HEK293 (cell line): Measurements from ENCODE around the gene NPFF.

Experiments used
- CTCF ChIA-PET: fragments of 350-600 bp; formaldehyde crosslinking; extraction: SDS; loops from one replicate; lab custom pipeline; 2021; ENCODE audit warnings: antibody characterized with exemption; lab: Yijun Ruan, JAX
- POLR2A ChIA-PET: fragments of 300-600 bp; formaldehyde crosslinking; extraction: SDS; loops from one replicate; lab custom pipeline; 2020; ENCODE audit warnings: antibody characterized with exemption, inconsistent platforms; lab: Yijun Ruan, JAX
- H3K27ac ChIP-seq: fragments of 200-500 bp; sonication (Bioruptor generic); 2 replicates; pipeline ENCODE4 v1.5.1; 2014; ENCODE audit warnings: low read depth, low read length, control low read depth, inconsistent platforms; ENCODE audit errors: extremely low read depth
- H3K36me3 ChIP-seq, 2 experiments: fragments of 200-500 bp in 1 of 2; sonication (Bioruptor generic) in 1 of 2; 1 replicate in 1 of 2; 2 replicates in 1 of 2; pipeline ENCODE4 v1.5.1; 2014 to 2017; ENCODE audit warnings: inconsistent platforms in 2 of 2, low read length in 2 of 2; ENCODE audit not compliant: control insufficient read depth in 2 of 2, insufficient read depth in 1 of 2
- H3K4me1 ChIP-seq: fragments of 200-500 bp; sonication (Bioruptor generic); 2 replicates; pipeline ENCODE4 v1.5.1; 2014; ENCODE audit warnings: mild to moderate bottlenecking, low read length, inconsistent platforms; ENCODE audit not compliant: control insufficient read depth, insufficient read depth
- H3K4me3 ChIP-seq: 2 replicates; pipeline ENCODE4 v1.5.1; 2011; ENCODE audit warnings: low read depth, mild to moderate bottlenecking, control low read depth, low read length, moderate library complexity
- H3K9me3 ChIP-seq: fragments of 200-500 bp; sonication (Bioruptor generic); 2 replicates; pipeline ENCODE4 v1.5.1; 2014; ENCODE audit warnings: low read depth, low read length, inconsistent platforms; ENCODE audit not compliant: control insufficient read depth, insufficient read depth
- PRDM1 ChIP-seq: fragments of 450-650 bp; formaldehyde crosslinking; IDR thresholded peaks from 2 replicates; pipeline ENCODE4; 2016; ENCODE audit warnings: missing biosample characterization, missing genetic modification characterization
- ZIC2 ChIP-seq: fragments of 450-650 bp; formaldehyde crosslinking; IDR thresholded peaks from 2 replicates; pipeline ENCODE4 v1.5.1; 2016; ENCODE audit warnings: missing biosample characterization, missing genetic modification characterization
- ZNF140 ChIP-seq: fragments of 450-650 bp; formaldehyde crosslinking; IDR thresholded peaks from 2 replicates; pipeline ENCODE4 v1.5.1; 2016; ENCODE audit warnings: missing biosample characterization, missing genetic modification characterization
- ZNF174 ChIP-seq: fragments of 450-650 bp; formaldehyde crosslinking; IDR thresholded peaks from 2 replicates; pipeline ENCODE4 v1.5.0; 2017; ENCODE audit warnings: missing biosample characterization, mild to moderate bottlenecking, missing genetic modification characterization
- ZNF302 ChIP-seq: fragments of 450-650 bp; formaldehyde crosslinking; IDR thresholded peaks from 2 replicates; pipeline ENCODE4 v1.5.1; 2016; ENCODE audit warnings: missing biosample characterization, missing genetic modification characterization, low read depth
- ZNF366 ChIP-seq: fragments of 450-650 bp; formaldehyde crosslinking; conservative IDR thresholded peaks from 2 replicates; pipeline ENCODE4 v1.5.1; 2016; ENCODE audit warnings: missing biosample characterization, missing genetic modification characterization
- ZNF404 ChIP-seq: fragments of 450-650 bp; formaldehyde crosslinking; IDR thresholded peaks from 2 replicates; pipeline ENCODE4 v1.5.1; 2017; ENCODE audit warnings: missing biosample characterization, missing genetic modification characterization
- ZNF510 ChIP-seq: fragments of 450-650 bp; formaldehyde crosslinking; IDR thresholded peaks from 2 replicates; pipeline ENCODE4 v1.5.1; 2018; ENCODE audit warnings: mild to moderate bottlenecking, missing genetic modification characterization, missing biosample characterization; ENCODE audit not compliant: insufficient replicate concordance
- ZNF530 ChIP-seq: fragments of 450-650 bp; formaldehyde crosslinking; IDR thresholded peaks from 2 replicates; pipeline ENCODE4 v1.5.1; 2016; ENCODE audit warnings: low read depth, missing biosample characterization, missing genetic modification characterization
- ZNF558 ChIP-seq: fragments of 450-650 bp; formaldehyde crosslinking; IDR thresholded peaks from 2 replicates; pipeline ENCODE4 v1.5.1; 2016; ENCODE audit warnings: missing biosample characterization, missing genetic modification characterization
- ZNF561 ChIP-seq: fragments of 450-650 bp; IDR thresholded peaks from 2 replicates; pipeline ENCODE4 v1.5.1; 2018; ENCODE audit warnings: missing biosample characterization, missing genetic modification characterization, borderline replicate concordance
- ZNF76 ChIP-seq: fragments of 450-650 bp; formaldehyde crosslinking; IDR thresholded peaks from 2 replicates; pipeline ENCODE4; 2016; ENCODE audit warnings: low read depth, missing biosample characterization, missing genetic modification characterization, borderline replicate concordance
- ZNF830 ChIP-seq: fragments of 450-650 bp; IDR thresholded peaks from 2 replicates; pipeline ENCODE4 v1.5.0; 2018; ENCODE audit warnings: missing biosample characterization, missing genetic modification characterization, low read depth, mild to moderate bottlenecking, moderate library complexity
- ZNF843 ChIP-seq: fragments of 450-650 bp; formaldehyde crosslinking; IDR thresholded peaks from 2 replicates; pipeline ENCODE4 v1.5.1; 2016; ENCODE audit warnings: missing biosample characterization, missing genetic modification characterization
- TF ChIP-seq, protein P1 (sequence below): fragments of 450-650 bp; formaldehyde crosslinking; IDR thresholded peaks from 2 replicates; pipeline ENCODE4 v1.5.1; 2016; ENCODE audit warnings: missing biosample characterization, missing genetic modification characterization
- TF ChIP-seq, protein P2 (sequence below): fragments of 450-650 bp; formaldehyde crosslinking; IDR thresholded peaks from 2 replicates; pipeline ENCODE4 v1.5.1; 2016; ENCODE audit warnings: missing biosample characterization, missing genetic modification characterization
- TF ChIP-seq, protein P3 (sequence below): fragments of 450-650 bp; formaldehyde crosslinking; IDR thresholded peaks from 2 replicates; pipeline ENCODE4; 2016; ENCODE audit warnings: missing biosample characterization, missing genetic modification characterization

NPFF gene

DNA sequence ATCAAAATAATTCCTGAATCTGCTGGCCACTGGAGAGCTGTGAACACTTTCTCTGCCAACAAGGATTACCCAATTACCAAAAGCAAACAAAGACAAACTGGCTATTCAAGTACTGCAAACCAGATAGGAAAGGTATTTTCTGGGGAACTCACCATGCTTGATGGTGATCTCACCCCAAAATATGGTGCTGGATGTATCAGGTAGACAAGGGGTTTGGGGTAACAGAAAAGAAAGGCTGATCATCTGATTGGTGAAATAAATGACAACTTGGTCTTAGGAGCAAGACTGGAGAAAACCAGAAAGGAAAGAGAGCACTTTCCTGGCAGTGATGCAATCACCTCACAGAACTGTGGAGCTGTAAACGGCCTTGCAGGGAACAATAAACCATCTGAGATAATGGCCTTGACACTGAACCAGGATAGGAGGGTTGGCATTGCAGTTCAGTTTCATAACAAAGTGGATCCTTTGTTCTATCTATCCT is 31.0 kb upstream of the NPFF start (continued):
- 0 out of 2 replicates have a peak, but pooled peaks have one; percentile 35 for TF ChIP-seq ZNF366 (tag by site-specific recombination)
- TF ChIP-seq ZNF140: no peak
- TF ChIP-seq ZNF558 (tag by site-specific recombination): 0 out of 2 replicates have a peak, but pooled peaks have one; percentile 34

- peaks cover 3% of the 10 kb centered on the region; the same call in 1 of the 2 replicates for H3K4me1 ChIP-seq
- H3K36me3 ChIP-seq: peaks cover 33 to 61% of the 10 kb centered on the region in 2 experiments
- H3K27ac ChIP-seq: no peak overlapping the region
- ChIA-PET CTCF (no interaction called here), POLR2A (no interaction called here)
- H3K9me3 ChIP-seq: no peaks in the 10 kb centered on the region
- no peak overlapping the region for H3K4me3 ChIP-seq
- TF ChIP-seq ZNF302 (tag by site-specific recombination) (no peak), ZNF530 (tag by site-specific recombination) (no peak), ZIC2 (tag by site-specific recombination) (no peak), PRDM1 (tag by site-specific recombination) (no peak), ZNF843 (tag by site-specific recombination) (no peak)
- TF ChIP-seq, protein P1, sequence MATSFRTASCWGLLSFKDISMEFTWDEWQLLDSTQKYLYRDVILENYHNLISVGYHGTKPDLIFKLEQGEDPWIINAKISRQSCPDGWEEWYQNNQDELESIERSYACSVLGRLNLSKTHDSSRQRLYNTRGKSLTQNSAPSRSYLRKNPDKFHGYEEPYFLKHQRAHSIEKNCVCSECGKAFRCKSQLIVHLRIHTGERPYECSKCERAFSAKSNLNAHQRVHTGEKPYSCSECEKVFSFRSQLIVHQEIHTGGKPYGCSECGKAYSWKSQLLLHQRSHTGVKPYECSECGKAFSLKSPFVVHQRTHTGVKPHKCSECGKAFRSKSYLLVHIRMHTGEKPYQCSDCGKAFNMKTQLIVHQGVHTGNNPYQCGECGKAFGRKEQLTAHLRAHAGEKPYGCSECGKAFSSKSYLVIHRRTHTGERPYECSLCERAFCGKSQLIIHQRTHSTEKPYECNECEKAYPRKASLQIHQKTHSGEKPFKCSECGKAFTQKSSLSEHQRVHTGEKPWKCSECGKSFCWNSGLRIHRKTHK (tag by site-specific recombination): no peak
- TF ChIP-seq, protein P2, sequence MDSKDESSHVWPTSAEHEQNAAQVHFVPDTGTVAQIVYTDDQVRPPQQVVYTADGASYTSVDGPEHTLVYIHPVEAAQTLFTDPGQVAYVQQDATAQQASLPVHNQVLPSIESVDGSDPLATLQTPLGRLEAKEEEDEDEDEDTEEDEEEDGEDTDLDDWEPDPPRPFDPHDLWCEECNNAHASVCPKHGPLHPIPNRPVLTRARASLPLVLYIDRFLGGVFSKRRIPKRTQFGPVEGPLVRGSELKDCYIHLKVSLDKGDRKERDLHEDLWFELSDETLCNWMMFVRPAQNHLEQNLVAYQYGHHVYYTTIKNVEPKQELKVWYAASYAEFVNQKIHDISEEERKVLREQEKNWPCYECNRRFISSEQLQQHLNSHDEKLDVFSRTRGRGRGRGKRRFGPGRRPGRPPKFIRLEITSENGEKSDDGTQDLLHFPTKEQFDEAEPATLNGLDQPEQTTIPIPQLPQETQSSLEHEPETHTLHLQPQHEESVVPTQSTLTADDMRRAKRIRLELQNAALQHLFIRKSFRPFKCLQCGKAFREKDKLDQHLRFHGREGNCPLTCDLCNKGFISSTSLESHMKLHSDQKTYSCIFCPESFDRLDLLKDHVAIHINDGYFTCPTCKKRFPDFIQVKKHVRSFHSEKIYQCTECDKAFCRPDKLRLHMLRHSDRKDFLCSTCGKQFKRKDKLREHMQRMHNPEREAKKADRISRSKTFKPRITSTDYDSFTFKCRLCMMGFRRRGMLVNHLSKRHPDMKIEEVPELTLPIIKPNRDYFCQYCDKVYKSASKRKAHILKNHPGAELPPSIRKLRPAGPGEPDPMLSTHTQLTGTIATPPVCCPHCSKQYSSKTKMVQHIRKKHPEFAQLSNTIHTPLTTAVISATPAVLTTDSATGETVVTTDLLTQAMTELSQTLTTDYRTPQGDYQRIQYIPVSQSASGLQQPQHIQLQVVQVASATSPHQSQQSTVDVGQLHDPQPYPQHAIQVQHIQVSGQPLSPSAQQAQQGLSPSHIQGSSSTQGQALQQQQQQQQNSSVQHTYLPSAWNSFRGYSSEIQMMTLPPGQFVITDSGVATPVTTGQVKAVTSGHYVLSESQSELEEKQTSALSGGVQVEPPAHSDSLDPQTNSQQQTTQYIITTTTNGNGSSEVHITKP (tag by site-specific recombination): no peak
- TF ChIP-seq, protein P3, sequence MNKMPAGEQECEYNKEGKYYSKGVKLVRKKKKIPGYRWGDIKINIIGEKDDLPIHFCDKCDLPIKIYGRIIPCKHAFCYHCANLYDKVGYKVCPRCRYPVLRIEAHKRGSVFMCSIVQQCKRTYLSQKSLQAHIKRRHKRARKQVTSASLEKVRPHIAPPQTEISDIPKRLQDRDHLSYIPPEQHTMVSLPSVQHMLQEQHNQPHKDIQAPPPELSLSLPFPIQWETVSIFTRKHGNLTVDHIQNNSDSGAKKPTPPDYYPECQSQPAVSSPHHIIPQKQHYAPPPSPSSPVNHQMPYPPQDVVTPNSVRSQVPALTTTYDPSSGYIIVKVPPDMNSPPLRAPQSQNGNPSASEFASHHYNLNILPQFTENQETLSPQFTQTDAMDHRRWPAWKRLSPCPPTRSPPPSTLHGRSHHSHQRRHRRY (tag by site-specific recombination): no peak
These were observed 29.7 kb upstream of the NPFF start for GRCh38 chr12:53536962-53537361.

DNA sequence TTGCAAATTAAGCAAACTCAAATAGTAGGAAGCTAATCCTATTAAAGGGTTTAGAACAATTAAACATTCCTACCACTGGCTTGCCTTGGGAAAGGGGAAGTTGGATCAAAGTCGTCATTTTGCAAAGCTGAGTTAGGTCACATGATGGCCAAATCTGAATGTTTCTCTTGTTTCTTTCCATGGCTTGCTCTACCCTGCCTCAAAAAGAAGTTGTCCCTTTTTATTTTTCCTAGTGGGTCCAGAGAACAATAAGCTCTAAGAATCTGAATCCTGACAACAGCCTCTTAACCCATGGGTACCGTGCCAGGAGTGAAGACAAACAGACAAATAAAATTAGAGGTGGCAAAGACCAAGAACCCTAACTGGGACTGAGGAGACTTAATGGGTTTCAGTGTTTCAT is 26.2 kb upstream of the NPFF start:
- no peak overlapping the region for H3K4me3 ChIP-seq
- no peaks in the 10 kb centered on the region for H3K9me3 ChIP-seq
- POLR2A ChIA-PET: interaction anchor here (0.6 kb wide), 1 partner anchor 51 kb away, joined by 6 read pairs; no protein-coding TSS in a partner anchor
- H3K4me1 ChIP-seq: no peaks in the 10 kb centered on the region
- CTCF ChIA-PET: interaction anchor here (1.0 to 1.4 kb wide), 4 partner anchors 10 to 213 kb away, joined by 3 to 7 read pairs (median 4); partner anchors contain the start of gene ATP5MC2
- no peak overlapping the region for H3K27ac ChIP-seq
- peaks cover 41 to 60% of the 10 kb centered on the region in 2 experiments for H3K36me3 ChIP-seq
- TF ChIP-seq ZNF76 (no peak), ZNF174 (no peak), ZNF510 (tag by site-specific recombination) (no peak), ZNF830 (tag by site-specific recombination) (no peak), ZNF561 (tag by site-specific recombination) (no peak), ZNF404 (tag by site-specific recombination) (no peak)
- TF ChIP-seq, all 188 proteins: peak for 0
